Stimulated activated naive CD4-positive, alpha-beta T cell (primary cell): Measurements from ENCODE around the gene FMC1.

Experiments
- DNase-seq, 6 experiments: peaks; one replicate each; lab custom pipeline; 2025; lab: John Stamatoyannopoulos, UW

Gene FMC1

GRCh38 chr7:139374246-139374645, 33.1 kb downstream of the FMC1 start:
- no peak for DNase-seq

- no peak for DNase-seq
These were observed 41.3 kb downstream of the FMC1 start for GRCh38 chr7:139382439-139382838.

- DNase-seq, result no peak
These were observed 43.5 kb downstream of the FMC1 start for GRCh38 chr7:139384611-139385010.

GRCh38 chr7:139387594-139387993, 46.5 kb downstream of the FMC1 start:
- no peak for DNase-seq

- no peak for DNase-seq
These were observed 48.0 kb downstream of the FMC1 start for GRCh38 chr7:139389091-139389490.

- DNase-seq, result no peak
These were observed 48.6 kb downstream of the FMC1 start for GRCh38 chr7:139389774-139390173.

- DNase-seq, result no peak
These were observed 52.6 kb downstream of the FMC1 start for GRCh38 chr7:139393621-139394211.

GRCh38 chr7:139394540-139394939, 53.4 kb downstream of the FMC1 start:
- peak in 3 of 6 experiments; percentile 21 to 53 (median 35) for DNase-seq
